ENCODE measurements around the gene PCTP. TPM values are rescaled to one million over a fixed set of nuclear protein-coding genes. Genes with fewer than 3 reads are reported as not detected.

Gene PCTP
- total RNA-seq, 5 donors from 2014 or later (not counting 1 experiment from before 2014, with no cell fraction given), result 2.8 to 3.6 (median 3.3) TPM

DNA sequence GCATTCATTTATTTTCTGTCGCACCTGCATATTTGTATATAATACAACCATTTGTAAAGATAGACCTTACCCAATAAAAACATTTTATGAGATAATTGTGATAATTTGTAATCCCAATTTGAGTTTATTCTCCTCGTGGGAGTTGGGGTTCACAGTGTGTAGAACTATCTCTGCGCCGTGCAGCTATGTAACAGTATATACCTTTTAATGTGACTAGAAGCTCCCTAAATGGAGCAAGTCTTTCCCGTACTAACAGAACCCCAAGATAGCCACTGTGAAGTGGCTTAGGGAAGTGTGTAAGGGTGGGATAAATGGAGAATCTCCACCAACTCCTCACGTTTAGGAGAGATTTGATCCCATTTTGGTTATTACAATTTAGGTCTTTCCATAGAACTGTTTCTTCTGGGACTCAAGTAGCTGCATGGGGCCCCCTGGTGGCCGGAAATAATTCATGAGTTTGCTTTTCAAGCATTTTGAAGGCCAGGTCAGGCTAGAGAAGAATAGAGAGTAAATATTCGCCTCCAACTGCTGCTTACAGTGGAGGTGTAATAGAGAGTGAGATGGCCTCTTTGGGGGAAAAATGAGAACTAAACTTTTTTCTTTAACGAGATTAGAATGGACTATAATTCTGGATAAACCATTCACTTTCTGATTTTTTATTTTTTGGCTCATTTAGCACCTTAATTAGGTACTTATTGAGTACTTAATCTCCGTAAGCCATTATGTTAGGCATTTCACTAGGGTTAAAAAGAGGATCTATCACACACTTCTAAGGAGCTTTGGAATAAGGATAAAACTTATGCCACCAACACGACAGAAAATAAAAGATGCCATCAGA is 32.7 kb upstream of the PCTP start:
- WGBS (ENCODE audit: insufficient coverage), result 100% methylated on average over 1 of the region's 11 CpGs

GRCh38 chr17:55720919-55721836 is 29.7 kb upstream of the PCTP start:
- Histone ChIP-seq H3K9me3 (no peaks in the 10 kb centered on the region), H3K4me3 (ENCODE audit: control insufficient read depth in 1 of 2, extremely low read depth in 1 of 2, low read length in 1 of 2) (no peak overlapping the region), H3K27ac (ENCODE audit: low read length) (no peak overlapping the region), H3K27me3 (replicated peaks in 1 of 2; ENCODE audit: control insufficient read depth in 2 of 2, extremely low read depth in 1 of 2, insufficient read depth in 2 of 2, low read length in 1 of 2) (peaks cover 0 to 9% of the 10 kb centered on the region in 2 experiments), H3K4me1 (ENCODE audit: control insufficient read depth in 1 of 2, extremely low read depth in 1 of 2, insufficient read depth in 2 of 2, low read length in 2 of 2) (no peaks in the 10 kb centered on the region), H3K36me3 (ENCODE audit: control insufficient read depth in 2 of 2, extremely low read depth in 1 of 2, insufficient read depth in 1 of 2, low read length in 1 of 2) (no peaks in the 10 kb centered on the region)
- WGBS (ENCODE audit: insufficient coverage), result 93% methylated on average over 3 of the region's 6 CpGs
- no peaks in the 10 kb centered on the region for H3K4me1 Mint-ChIP-seq
- no peak for DNase-seq
- no peak overlapping the region for H3K27ac Mint-ChIP-seq
- peaks cover 25 to 27% of the 10 kb centered on the region in 2 donors for H3K27me3 Mint-ChIP-seq
- ChIA-PET CTCF (interaction anchor here (0.6 to 4.9 kb wide), 3 partner anchors 30 to 196 kb away, joined by 3 to 29 read pairs (median 8); partner anchors contain the start of gene PCTP (in 1 of the 2)), POLR2A (no interaction called here)
- no peaks in the 10 kb centered on the region for H3K36me3 Mint-ChIP-seq
- H3K4me3 Mint-ChIP-seq, result no peak overlapping the region
- H3K9me3 Mint-ChIP-seq, result no peaks in the 10 kb centered on the region
- ATAC-seq (replicated peaks in 1 of 4), result no peak

More for the DNA sequence above, 32.7 kb upstream of the PCTP start:
- Mint-ChIP-seq H3K4me1 (no peaks in the 10 kb centered on the region), H3K27me3 (peaks cover 17 to 19% of the 10 kb centered on the region in 2 donors), H3K27ac (no peak overlapping the region), H3K9me3 (no peaks in the 10 kb centered on the region), H3K4me3 (no peak overlapping the region), H3K36me3 (no peaks in the 10 kb centered on the region)
- no peak overlapping the region for H3K4me3 ChIP-seq (ENCODE audit: control insufficient read depth in 1 of 2, extremely low read depth in 1 of 2, low read length in 1 of 2)
- H3K4me1 ChIP-seq (ENCODE audit: control insufficient read depth in 1 of 2, extremely low read depth in 1 of 2, insufficient read depth in 2 of 2, low read length in 2 of 2), result no peaks in the 10 kb centered on the region
- ChIA-PET POLR2A (interaction anchor here in 1 of 2 donors (0.6 kb wide), 1 partner anchor 949 kb away, joined by 3 read pairs; no protein-coding TSS in a partner anchor), CTCF (interaction anchor here (0.5 to 4.9 kb wide), 6 partner anchors 9 to 193 kb away, joined by 3 to 29 read pairs (median 3); partner anchors contain the start of gene PCTP (in 1 of the 2))
- DNase-seq, result peak in 33 of 35 experiments; percentile 3 to 66 (median 41)
- no peak overlapping the region for H3K27ac ChIP-seq (ENCODE audit: low read length)
- H3K27me3 ChIP-seq (replicated peaks in 1 of 2; ENCODE audit: control insufficient read depth in 2 of 2, extremely low read depth in 1 of 2, insufficient read depth in 2 of 2, low read length in 1 of 2), result peaks cover 0 to 7% of the 10 kb centered on the region in 2 experiments
- no peaks in the 10 kb centered on the region for H3K9me3 ChIP-seq
- no peak for ATAC-seq (replicated peaks in 1 of 4)
- H3K36me3 ChIP-seq (ENCODE audit: control insufficient read depth in 2 of 2, extremely low read depth in 1 of 2, insufficient read depth in 1 of 2, low read length in 1 of 2), result no peaks in the 10 kb centered on the region

DNA sequence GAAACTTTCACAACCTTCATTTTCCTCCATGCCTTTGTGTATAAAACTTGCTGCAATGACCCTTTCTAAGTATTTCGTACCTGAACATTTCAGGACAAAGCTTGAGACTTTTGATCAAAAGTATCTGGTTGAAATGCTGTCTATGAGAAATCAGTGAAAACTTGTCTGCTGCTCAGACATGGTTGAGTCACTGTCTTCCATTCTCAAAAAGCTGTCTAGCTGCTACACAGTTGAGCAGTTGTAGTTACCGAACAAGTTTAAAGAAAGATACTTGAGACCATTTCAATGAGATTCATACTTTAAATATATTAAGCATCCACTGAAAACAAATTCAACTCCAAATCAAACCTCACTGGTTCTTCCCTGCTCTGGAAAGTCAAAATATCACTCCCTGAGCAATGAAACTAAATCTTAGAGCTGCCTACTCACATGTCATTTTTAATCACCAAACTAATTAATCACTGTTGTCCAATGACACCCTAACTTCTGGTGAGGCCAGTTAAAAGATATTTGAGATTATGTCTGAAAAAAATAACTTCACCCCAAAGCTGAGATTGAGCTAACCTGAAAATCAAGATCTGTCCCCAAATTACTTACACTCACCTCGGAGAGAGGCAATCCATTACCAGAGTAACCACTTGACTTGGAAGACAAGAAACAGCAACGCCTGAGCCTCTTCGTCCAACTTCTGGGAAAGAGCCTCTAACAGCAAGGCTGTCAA is 28.7 kb upstream of the PCTP start:
- no peak for ATAC-seq (replicated peaks in 1 of 4)
- WGBS (ENCODE audit: insufficient coverage), result 80% methylated on average over 1 of the region's 5 CpGs
- CTCF ChIA-PET, result no interaction called here

GRCh38 chr17:55722742-55723487 is 27.9 kb upstream of the PCTP start, which contains the start of gene TMEM100:
Gene TMEM100, minus strand, starts transcription at chr17:55722864. Its CDS starts 1,794 bp downstream, at chr17:55721070.
- Mint-ChIP-seq H3K27ac (no peak within 1 kb of the TSS), H3K4me1 (no peaks in the 10 kb centered on the region), H3K4me3 (no peak within 1 kb of the TSS), H3K27me3 (peaks cover 39 to 42% of the 10 kb centered on the region in 2 donors), H3K36me3 (no peaks in the 10 kb centered on the region), H3K9me3 (no peaks in the 10 kb centered on the region)
- Histone ChIP-seq H3K4me1 (ENCODE audit: control insufficient read depth in 1 of 2, extremely low read depth in 1 of 2, insufficient read depth in 2 of 2, low read length in 2 of 2) (no peaks in the 10 kb centered on the region), H3K27ac (ENCODE audit: low read length) (no peak within 1 kb of the TSS), H3K9me3 (no peaks in the 10 kb centered on the region), H3K4me3 (ENCODE audit: control insufficient read depth in 1 of 2, extremely low read depth in 1 of 2, low read length in 1 of 2) (no peak within 1 kb of the TSS), H3K27me3 (replicated peaks in 1 of 2; ENCODE audit: control insufficient read depth in 2 of 2, extremely low read depth in 1 of 2, insufficient read depth in 2 of 2, low read length in 1 of 2) (peaks cover 0 to 9% of the 10 kb centered on the region in 2 experiments), H3K36me3 (ENCODE audit: control insufficient read depth in 2 of 2, extremely low read depth in 1 of 2, insufficient read depth in 1 of 2, low read length in 1 of 2) (no peaks in the 10 kb centered on the region)
- CTCF ChIA-PET, result interaction anchor here (0.7 to 1.6 kb wide), 2 partner anchors 8 to 11 kb away, joined by 3 to 5 read pairs; no protein-coding TSS in a partner anchor
- POLR2A ChIA-PET, result no interaction called here
- DNase-seq (no peak), ATAC-seq (replicated peaks in 1 of 4) (no peak)
- WGBS (ENCODE audit: insufficient coverage), result 20% methylated on average over 11 of the region's 12 CpGs

More for the DNA sequence above, 28.7 kb upstream of the PCTP start:
- Histone ChIP-seq H3K27ac (ENCODE audit: low read length) (no peak overlapping the region), H3K4me1 (ENCODE audit: control insufficient read depth in 1 of 2, extremely low read depth in 1 of 2, insufficient read depth in 2 of 2, low read length in 2 of 2) (no peaks in the 10 kb centered on the region), H3K27me3 (replicated peaks in 1 of 2; ENCODE audit: control insufficient read depth in 2 of 2, extremely low read depth in 1 of 2, insufficient read depth in 2 of 2, low read length in 1 of 2) (peaks cover 0 to 9% of the 10 kb centered on the region in 2 experiments), H3K9me3 (no peaks in the 10 kb centered on the region), H3K4me3 (ENCODE audit: control insufficient read depth in 1 of 2, extremely low read depth in 1 of 2, low read length in 1 of 2) (no peak overlapping the region), H3K36me3 (ENCODE audit: control insufficient read depth in 2 of 2, extremely low read depth in 1 of 2, insufficient read depth in 1 of 2, low read length in 1 of 2) (no peaks in the 10 kb centered on the region)
- Mint-ChIP-seq H3K4me1 (no peaks in the 10 kb centered on the region), H3K36me3 (no peaks in the 10 kb centered on the region), H3K9me3 (no peaks in the 10 kb centered on the region), H3K4me3 (no peak overlapping the region), H3K27me3 (peaks cover 33 to 35% of the 10 kb centered on the region in 2 donors), H3K27ac (no peak overlapping the region)
- POLR2A ChIA-PET, result no interaction called here
- DNase-seq, result no peak

- Mint-ChIP-seq H3K4me3 (no peak overlapping the region), H3K36me3 (no peaks in the 10 kb centered on the region), H3K4me1 (no peaks in the 10 kb centered on the region), H3K27ac (no peak overlapping the region), H3K9me3 (no peaks in the 10 kb centered on the region), H3K27me3 (peaks cover 39 to 42% of the 10 kb centered on the region in 2 donors)
- no peaks in the 10 kb centered on the region for H3K4me1 ChIP-seq (ENCODE audit: control insufficient read depth in 1 of 2, extremely low read depth in 1 of 2, insufficient read depth in 2 of 2, low read length in 2 of 2)
- POLR2A ChIA-PET, result no interaction called here
- peaks cover 0 to 9% of the 10 kb centered on the region in 2 experiments for H3K27me3 ChIP-seq (replicated peaks in 1 of 2; ENCODE audit: control insufficient read depth in 2 of 2, extremely low read depth in 1 of 2, insufficient read depth in 2 of 2, low read length in 1 of 2)
- ATAC-seq (replicated peaks in 1 of 4) (no peak), DNase-seq (no peak)
- H3K36me3 ChIP-seq (ENCODE audit: control insufficient read depth in 2 of 2, extremely low read depth in 1 of 2, insufficient read depth in 1 of 2, low read length in 1 of 2), result no peaks in the 10 kb centered on the region
- CTCF ChIA-PET, result interaction anchor here in 1 of 2 donors (1.6 kb wide), 1 partner anchor 8 kb away, joined by 5 read pairs; no protein-coding TSS in a partner anchor
- H3K4me3 ChIP-seq (ENCODE audit: control insufficient read depth in 1 of 2, extremely low read depth in 1 of 2, low read length in 1 of 2), result no peak overlapping the region
- H3K27ac ChIP-seq (ENCODE audit: low read length), result no peak overlapping the region
- H3K9me3 ChIP-seq, result no peaks in the 10 kb centered on the region
These were observed 27.4 kb upstream of the PCTP start for GRCh38 chr17:55723488-55723848.

Data from T-cell (primary cell).